Stimulated activated CD4-positive, alpha-beta T cell treated with anti-CD3 and anti-CD28 coated beads, Interleukin-15, amount 100 ng/mL, for 24 hours (primary cell): ENCODE results near the gene MYH14.
A peak's percentile ranks its signal among the peaks of the same experiment; 100 is the strongest.
"Not testable (repeated sequence)": the region's sequence is repeated elsewhere in the genome, so short reads cannot be mapped to it uniquely, and the experiment has no call there.

ENCODE experiments used
- DNase-seq: peaks from one replicate; pipeline ENCODE4 v3.0.0-alpha.2; 2020

MYH14 gene

GRCh38 chr19:50228153-50228552 lies 24.7 kb downstream of the MYH14 start:
- not testable (repeated sequence) for DNase-seq

DNA sequence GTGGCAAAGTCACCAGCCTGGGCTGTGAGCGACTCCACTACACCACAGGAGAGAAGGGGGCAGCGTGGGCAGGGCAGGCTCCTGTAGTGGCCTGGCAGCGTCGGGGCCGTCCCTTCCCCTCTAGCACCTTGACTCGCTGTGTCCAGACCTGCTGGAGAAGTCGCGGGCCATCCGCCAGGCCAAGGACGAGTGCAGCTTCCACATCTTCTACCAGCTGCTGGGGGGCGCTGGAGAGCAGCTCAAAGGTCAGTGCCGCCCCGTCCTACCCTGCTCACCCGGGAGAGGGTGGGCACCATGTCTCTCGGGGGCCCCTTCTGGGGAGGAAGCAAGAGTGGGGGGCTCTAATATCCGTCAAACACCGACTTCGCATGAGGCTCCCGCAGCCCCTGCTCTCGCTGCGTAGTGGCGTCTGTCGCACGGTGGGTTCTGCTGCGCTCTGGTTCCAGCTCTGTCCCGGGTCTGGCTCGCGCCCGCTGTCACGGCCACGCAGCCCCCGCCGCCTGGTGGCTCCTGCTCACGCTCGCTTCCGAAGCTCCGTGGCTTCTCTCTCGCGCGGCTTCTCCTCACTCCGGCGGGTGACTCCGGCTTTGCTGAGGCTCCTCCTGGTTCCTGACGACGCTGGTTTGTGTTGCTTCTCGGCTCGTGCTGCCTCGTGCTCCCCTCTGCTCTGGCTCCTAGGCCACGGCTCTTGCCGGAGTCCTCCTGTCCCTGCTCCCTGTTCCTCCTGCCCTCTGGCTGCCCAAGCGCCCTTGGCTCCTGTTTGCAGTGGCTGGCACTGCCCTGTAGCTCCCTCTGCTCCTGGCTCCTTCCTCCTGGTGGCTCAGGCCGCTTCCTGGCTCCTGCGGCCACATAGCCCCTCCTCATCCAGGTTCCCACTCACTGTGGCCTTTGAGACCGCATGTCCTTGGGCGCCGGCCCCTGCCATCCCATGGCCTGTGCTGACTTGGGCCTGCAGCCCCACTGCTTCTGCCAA lies 27.2 kb downstream of the MYH14 start:
- DNase-seq, result no peak

DNA sequence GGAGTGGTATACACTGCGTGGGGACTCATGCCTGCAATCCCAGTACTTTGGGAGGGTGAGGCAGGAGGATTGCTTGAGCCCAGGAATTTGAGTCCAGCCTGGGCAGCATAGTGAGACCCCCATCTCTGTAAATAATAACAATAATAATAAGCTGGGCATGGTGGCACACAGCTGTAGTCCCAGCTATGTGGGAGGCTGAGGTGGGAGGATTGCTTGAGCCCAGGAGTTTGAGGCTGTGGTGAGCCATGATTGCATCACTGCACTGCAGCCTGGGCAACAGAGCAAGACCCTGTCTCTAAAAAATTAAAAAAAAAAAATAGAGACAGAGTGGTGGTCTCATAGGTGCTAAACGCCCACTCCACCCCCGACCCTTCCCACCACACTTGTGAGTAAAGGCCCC lies 28.0 kb downstream of the MYH14 start:
- DNase-seq, result not testable (repeated sequence)

GRCh38 chr19:50231821-50232220 lies 28.4 kb downstream of the MYH14 start:
- no peak for DNase-seq

GRCh38 chr19:50232600-50232999 lies 29.2 kb downstream of the MYH14 start:
- DNase-seq, result no peak

- DNase-seq, result no peak
These were observed 30.0 kb downstream of the MYH14 start for GRCh38 chr19:50233308-50233910.

GRCh38 chr19:50237493-50237892 lies 34.1 kb downstream of the MYH14 start:
- DNase-seq, result peak; percentile 40

DNA sequence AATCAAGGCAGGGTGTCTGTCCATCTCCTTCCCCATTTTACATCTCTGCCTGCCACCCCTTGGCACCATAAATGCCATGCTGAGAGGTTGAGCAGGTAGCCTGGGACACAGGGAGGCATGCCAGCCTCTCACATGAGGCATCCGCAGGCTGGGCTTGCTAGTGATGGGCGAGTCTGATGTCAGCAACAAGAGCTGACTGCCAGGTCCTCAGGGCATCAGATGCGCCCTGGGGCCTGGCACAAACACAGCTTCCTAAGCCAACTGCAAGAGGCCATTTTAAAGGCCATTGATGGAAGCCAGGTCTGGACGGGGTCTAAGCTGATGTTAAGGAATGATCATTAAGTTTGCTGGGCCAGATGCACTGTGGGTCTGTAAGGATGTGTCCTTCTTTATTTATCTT lies 34.6 kb downstream of the MYH14 start:
- DNase-seq, result no peak

- DNase-seq, result no peak
These were observed 36.6 kb downstream of the MYH14 start for GRCh38 chr19:50239921-50240590.

GRCh38 chr19:50242581-50242980 lies 39.2 kb downstream of the MYH14 start:
- DNase-seq, result no peak

GRCh38 chr19:50244695-50245094 lies 41.3 kb downstream of the MYH14 start:
- DNase-seq, result no peak

GRCh38 chr19:50248413-50248812 lies 45.0 kb downstream of the MYH14 start:
- no peak for DNase-seq

DNA sequence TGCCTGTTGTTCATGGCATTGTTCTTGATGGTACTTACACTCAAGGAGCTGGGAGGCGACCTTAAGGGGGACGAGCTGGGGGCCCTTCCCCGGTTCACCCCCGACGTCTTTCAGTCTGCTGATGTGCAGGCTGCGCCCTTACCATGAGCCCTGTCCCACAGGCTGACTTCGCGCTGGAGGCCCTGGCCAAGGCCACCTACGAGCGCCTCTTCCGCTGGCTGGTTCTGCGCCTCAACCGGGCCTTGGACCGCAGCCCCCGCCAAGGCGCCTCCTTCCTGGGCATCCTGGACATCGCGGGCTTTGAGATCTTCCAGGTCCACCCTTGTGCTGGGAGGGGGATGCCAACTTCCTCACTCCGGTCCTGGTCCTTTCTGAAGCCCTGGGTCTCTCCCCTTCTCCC lies 45.4 kb downstream of the MYH14 start:
- no peak for DNase-seq

DNA sequence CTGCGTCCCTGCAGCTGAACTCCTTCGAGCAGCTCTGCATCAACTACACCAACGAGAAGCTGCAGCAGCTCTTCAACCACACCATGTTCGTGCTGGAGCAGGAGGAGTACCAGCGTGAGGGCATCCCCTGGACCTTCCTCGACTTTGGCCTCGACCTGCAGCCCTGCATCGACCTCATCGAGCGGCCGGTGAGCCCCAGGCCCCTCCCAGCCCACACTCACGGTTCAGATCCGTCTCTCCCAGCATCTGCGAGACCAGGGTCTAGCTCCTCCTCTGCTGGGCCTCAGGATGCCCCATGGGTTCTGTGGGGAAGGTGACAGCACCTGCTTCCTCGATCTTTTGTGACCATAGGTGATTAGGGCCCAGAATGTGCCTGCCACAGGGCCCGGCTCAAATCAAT lies 46.2 kb downstream of the MYH14 start:
- no peak for DNase-seq

DNA sequence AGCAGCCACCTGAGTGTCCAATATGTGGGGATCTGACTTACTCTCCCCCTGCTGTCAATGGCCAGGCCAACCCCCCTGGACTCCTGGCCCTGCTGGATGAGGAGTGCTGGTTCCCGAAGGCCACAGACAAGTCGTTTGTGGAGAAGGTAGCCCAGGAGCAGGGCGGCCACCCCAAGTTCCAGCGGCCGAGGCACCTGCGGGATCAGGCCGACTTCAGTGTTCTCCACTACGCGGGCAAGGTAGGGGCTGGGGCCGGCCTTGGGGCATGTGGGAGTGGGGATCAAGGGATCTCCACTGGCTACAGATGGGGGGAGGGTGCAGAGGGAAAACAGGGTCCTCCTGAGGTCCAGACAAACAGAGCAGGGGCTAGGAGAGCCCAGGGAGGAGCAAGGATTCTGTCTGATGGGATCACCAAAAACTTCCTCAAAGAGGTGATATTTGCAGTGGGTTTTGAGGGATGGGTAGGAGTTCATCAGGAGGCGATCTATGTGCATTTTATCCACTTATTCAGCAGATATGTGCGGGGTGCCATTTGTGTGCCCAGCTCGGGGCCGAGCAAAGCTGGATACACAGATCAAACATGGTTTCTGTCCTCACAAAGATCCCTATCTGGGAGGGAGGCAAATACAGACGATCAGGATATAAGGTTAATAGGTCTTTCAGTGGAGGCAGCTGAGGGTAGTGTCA lies 47.2 kb downstream of the MYH14 start:
- no peak for DNase-seq

GRCh38 chr19:50252111-50252886 lies 48.9 kb downstream of the MYH14 start:
- peak; percentile 56 for DNase-seq

GRCh38 chr19:50252887-50253268 lies 49.5 kb downstream of the MYH14 start:
- DNase-seq, result no peak

GRCh38 chr19:50255115-50255514 lies 51.7 kb downstream of the MYH14 start:
- no peak for DNase-seq

GRCh38 chr19:50257141-50257540 lies 53.7 kb downstream of the MYH14 start:
- no peak for DNase-seq

- DNase-seq, result peak; percentile 50
These were observed 55.5 kb downstream of the MYH14 start for GRCh38 chr19:50258918-50259372.

GRCh38 chr19:50261446-50261970 lies 58.1 kb downstream of the MYH14 start:
- no peak for DNase-seq

GRCh38 chr19:50263176-50263575 lies 59.8 kb downstream of the MYH14 start:
- DNase-seq, result no peak
